CD4-positive, alpha-beta memory T cell (primary cell): ENCODE measurements around the gene MAP3K14. TPM values are rescaled to one million over a fixed set of nuclear protein-coding genes. Genes with fewer than 3 reads are reported as not detected.

Experiments used
- CTCF ChIA-PET: fragments of 350-600 bp; sonication (Branson Sonifier 250); formaldehyde crosslinking; loops from one replicate; lab custom pipeline; 2021; ENCODE audit warnings: inconsistent platforms; ENCODE audit not compliant: partially characterized antibody; lab: Charles Lee
- POLR2A ChIA-PET: fragments of 350-600 bp; sonication (Branson Sonifier 250); formaldehyde crosslinking; loops from one replicate; lab custom pipeline; 2021; ENCODE audit not compliant: partially characterized antibody; lab: Charles Lee
- DNase-seq, 5 donors: peaks; one replicate each; pipeline versions ENCODE4 v3.0.0 to v3.0.0-alpha.2; 2020 to 2022; ENCODE audit warnings: mixed read lengths in 1 of 5
- H3K27ac ChIP-seq: one replicate; pipeline ENCODE4 v1.7.0; 2013; ENCODE audit warnings: low read depth, low read length
- H3K27me3 ChIP-seq: 2 replicates; pipeline ENCODE4 v1.7.0; 2013; ENCODE audit warnings: mild to moderate bottlenecking, low read length, moderate library complexity; ENCODE audit not compliant: insufficient read depth
- H3K36me3 ChIP-seq: 2 replicates; pipeline ENCODE4 v1.7.0; 2013; ENCODE audit warnings: mild to moderate bottlenecking, low read length, moderate library complexity; ENCODE audit not compliant: insufficient read depth
- H3K4me1 ChIP-seq: 2 replicates; pipeline ENCODE4 v1.7.0; 2013; ENCODE audit warnings: mild to moderate bottlenecking, low read length, moderate library complexity; ENCODE audit not compliant: insufficient read depth
- H3K4me3 ChIP-seq, 2 donors: one replicate each; pipeline ENCODE4 v1.7.0; 2013; ENCODE audit warnings: low read length in 2 of 2, mild to moderate bottlenecking in 1 of 2
- H3K9me3 ChIP-seq, 2 donors: one replicate each; pipeline ENCODE4 v1.7.0; 2013; ENCODE audit warnings: low read length in 2 of 2, control low read depth in 1 of 2; ENCODE audit not compliant: control insufficient read depth in 1 of 2
- H3K27ac Mint-ChIP-seq, 7 donors: one replicate each; pipeline ENCODE4 v1.8.0; 2020 to 2021; ENCODE audit warnings: mixed read lengths in 7 of 7, mild to moderate bottlenecking in 6 of 7, inconsistent platforms in 3 of 7, moderate library complexity in 3 of 7
- H3K27me3 Mint-ChIP-seq, 2 donors: one replicate each; pipeline ENCODE4 v1.8.0; 2020 to 2021; ENCODE audit warnings: mixed read lengths in 2 of 2
- H3K36me3 Mint-ChIP-seq, 2 donors: one replicate each; pipeline ENCODE4 v1.8.0; 2020 to 2021; ENCODE audit warnings: mixed read lengths in 2 of 2, inconsistent platforms in 1 of 2, mild to moderate bottlenecking in 1 of 2
- H3K4me1 Mint-ChIP-seq, 4 donors: one replicate each; pipeline ENCODE4 v1.8.0; 2020 to 2021; ENCODE audit warnings: mixed read lengths in 4 of 4, mild to moderate bottlenecking in 1 of 4
- H3K4me3 Mint-ChIP-seq, 8 donors: one replicate each; pipeline ENCODE4 v1.8.0; 2020 to 2021; ENCODE audit warnings: mixed read lengths in 8 of 8, mild to moderate bottlenecking in 7 of 8, moderate library complexity in 6 of 8, inconsistent platforms in 3 of 8
- H3K9me3 Mint-ChIP-seq, 8 donors: one replicate each; pipeline ENCODE4 v1.8.0; 2020 to 2021; ENCODE audit warnings: mixed read lengths in 8 of 8, mild to moderate bottlenecking in 5 of 8, inconsistent platforms in 3 of 8, moderate library complexity in 1 of 8
- intact Hi-C: fragments of 100-400 bp; cut with micrococcal nuclease; formaldehyde crosslinking; loops from one replicate; pipeline ENCODE4 v1.15.1; 2023
- polyA plus RNA-seq, 2 donors: library from polyadenylated mRNA; unstranded; fragments of 300-500 nt; fragmentation: Illumina TruSeq; gene quantifications; one replicate each; pipeline ENCODE4 v1.2.3, GENCODE V29; 2021
- total RNA-seq, 2 experiments: library from RNA; stranded (reverse); gene quantifications; one replicate each; pipeline ENCODE4 v1.2.3, GENCODE V29; 2021

MAP3K14 gene
- total and polyA plus RNA-seq, 4 experiments from 2014 or later, result 2.3 to 49.3 (median 31.6) TPM

GRCh38 chr17:45357364-45357997 lies 40.7 kb upstream of the MAP3K14 start:
- no peaks in the 10 kb centered on the region for H3K36me3 ChIP-seq
- H3K27ac ChIP-seq, result no peak overlapping the region
- H3K27ac Mint-ChIP-seq, result no peak overlapping the region
- CTCF ChIA-PET, result interaction anchor here (0.9 to 1.7 kb wide), 5 partner anchors 12 to 142 kb away, joined by 3 to 4 read pairs (median 3); partner anchors contain the start of gene MAP3K14
- DNase-seq, result no peak
- no peak overlapping the region for H3K4me3 ChIP-seq
- no peaks in the 10 kb centered on the region for H3K27me3 ChIP-seq
- no peaks in the 10 kb centered on the region for H3K36me3 Mint-ChIP-seq
- no peaks in the 10 kb centered on the region for H3K9me3 ChIP-seq
- peaks cover 6 to 7% of the 10 kb centered on the region in 2 donors for H3K27me3 Mint-ChIP-seq
- POLR2A ChIA-PET, result no interaction called here
- H3K9me3 Mint-ChIP-seq, result peaks cover 0 to 3% (median 0%) of the 10 kb centered on the region in 8 donors
- H3K4me3 Mint-ChIP-seq, result no peak overlapping the region
- peaks cover 3 to 8% (median 4%) of the 10 kb centered on the region in 4 donors for H3K4me1 Mint-ChIP-seq
- peaks cover 5% of the 10 kb centered on the region for H3K4me1 ChIP-seq
- intact Hi-C loops, result no loop called here

DNA sequence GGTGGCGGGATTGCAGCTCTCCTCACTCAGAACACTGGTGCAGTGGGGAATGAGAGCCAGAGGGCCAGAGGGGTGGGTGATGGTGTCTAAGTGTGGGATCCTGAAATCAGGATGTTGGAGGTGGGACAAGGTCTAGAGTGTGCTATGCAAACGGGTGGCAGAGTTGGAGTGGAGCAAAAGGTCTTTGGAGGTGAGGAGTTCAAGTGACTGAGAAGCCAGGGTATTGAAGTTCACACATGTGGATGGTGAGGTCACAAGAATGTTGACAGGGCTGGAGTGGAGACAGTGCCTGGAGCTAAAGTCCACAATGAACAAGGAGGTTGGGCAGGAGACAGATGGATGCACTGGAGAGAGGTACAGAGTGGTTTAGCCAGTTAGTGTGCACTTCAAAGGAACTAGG lies 38.3 kb upstream of the MAP3K14 start:
- H3K27ac Mint-ChIP-seq, result peak overlapping the region in 1 of 7 donors; percentile 15
- no peaks in the 10 kb centered on the region for H3K9me3 ChIP-seq
- H3K36me3 Mint-ChIP-seq, result no peaks in the 10 kb centered on the region
- POLR2A ChIA-PET, result no interaction called here
- intact Hi-C loops, result no loop called here
- H3K27me3 Mint-ChIP-seq, result peaks cover 2 to 3% of the 10 kb centered on the region in 2 donors
- peaks cover 3 to 8% (median 4%) of the 10 kb centered on the region in 4 donors for H3K4me1 Mint-ChIP-seq
- no peak overlapping the region for H3K4me3 ChIP-seq
- DNase-seq, result no peak
- no peak overlapping the region for H3K4me3 Mint-ChIP-seq
- H3K36me3 ChIP-seq, result no peaks in the 10 kb centered on the region
- CTCF ChIA-PET, result interaction anchor here (0.7 kb wide), 1 partner anchor 136 kb away, joined by 3 read pairs; no protein-coding TSS in a partner anchor
- H3K27ac ChIP-seq, result no peak overlapping the region
- H3K27me3 ChIP-seq, result no peaks in the 10 kb centered on the region
- H3K9me3 Mint-ChIP-seq, result peaks cover 0 to 15% (median 10%) of the 10 kb centered on the region in 8 donors
- H3K4me1 ChIP-seq, result peaks cover 5% of the 10 kb centered on the region

DNA sequence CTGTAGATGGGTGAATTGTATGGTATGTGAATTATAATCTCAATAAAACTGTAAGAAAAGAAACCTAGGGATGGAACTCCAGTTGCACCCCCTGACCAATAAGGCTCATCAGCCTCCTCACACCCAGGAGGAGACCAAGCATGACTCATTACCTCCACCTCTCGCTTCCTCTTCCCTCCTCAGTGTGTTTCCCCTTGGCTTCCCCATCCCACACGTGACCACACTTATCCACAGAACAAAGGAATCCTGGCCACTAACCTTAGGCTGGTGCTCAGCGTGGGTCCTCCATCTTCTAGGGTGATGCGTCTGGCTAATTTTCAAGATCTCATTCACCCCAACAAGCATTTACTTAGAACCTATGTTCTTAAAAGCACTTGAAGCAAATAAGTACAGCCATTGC lies 36.2 kb upstream of the MAP3K14 start:
- Histone ChIP-seq H3K36me3 (no peaks in the 10 kb centered on the region), H3K27ac (no peak overlapping the region), H3K9me3 (no peaks in the 10 kb centered on the region), H3K4me3 (no peak overlapping the region), H3K4me1 (peaks cover 5% of the 10 kb centered on the region), H3K27me3 (no peaks in the 10 kb centered on the region)
- peaks cover 0 to 15% (median 10%) of the 10 kb centered on the region in 8 donors for H3K9me3 Mint-ChIP-seq
- H3K4me3 Mint-ChIP-seq, result no peak overlapping the region
- peaks cover 3 to 8% (median 4%) of the 10 kb centered on the region in 4 donors for H3K4me1 Mint-ChIP-seq
- intact Hi-C loops, result no loop called here
- H3K27me3 Mint-ChIP-seq, result peaks cover 2 to 3% of the 10 kb centered on the region in 2 donors
- peak overlapping the region in 1 of 7 donors; percentile 93 for H3K27ac Mint-ChIP-seq
- H3K36me3 Mint-ChIP-seq, result no peaks in the 10 kb centered on the region
- no peak for DNase-seq
- CTCF ChIA-PET, result no interaction called here
- POLR2A ChIA-PET, result interaction anchor here (0.8 kb wide), 1 partner anchor 34 kb away, joined by 3 read pairs; no protein-coding TSS in a partner anchor

- Histone ChIP-seq H3K4me1 (peaks cover 5% of the 10 kb centered on the region), H3K27me3 (no peaks in the 10 kb centered on the region), H3K4me3 (no peak overlapping the region), H3K27ac (no peak overlapping the region), H3K9me3 (no peaks in the 10 kb centered on the region), H3K36me3 (no peaks in the 10 kb centered on the region)
- Mint-ChIP-seq H3K9me3 (peaks cover 0 to 15% (median 10%) of the 10 kb centered on the region in 8 donors), H3K4me1 (peaks cover 3 to 8% (median 4%) of the 10 kb centered on the region in 4 donors), H3K27me3 (peaks cover 2 to 3% of the 10 kb centered on the region in 2 donors), H3K27ac (no peak overlapping the region), H3K36me3 (no peaks in the 10 kb centered on the region), H3K4me3 (no peak overlapping the region)
- ChIA-PET POLR2A (no interaction called here), CTCF (interaction anchor here (1.7 kb wide), 1 partner anchor 33 kb away, joined by 5 read pairs; no protein-coding TSS in a partner anchor)
- intact Hi-C loops, result no loop called here
- no peak for DNase-seq
These were observed 35.0 kb upstream of the MAP3K14 start for GRCh38 chr17:45351831-45352230.

GRCh38 chr17:45347444-45347843 lies 30.6 kb upstream of the MAP3K14 start:
- peaks cover 0 to 14% (median 8%) of the 10 kb centered on the region in 8 donors for H3K9me3 Mint-ChIP-seq
- CTCF ChIA-PET, result no interaction called here
- Histone ChIP-seq H3K4me3 (no peak overlapping the region), H3K27me3 (no peaks in the 10 kb centered on the region), H3K27ac (no peak overlapping the region), H3K9me3 (no peaks in the 10 kb centered on the region), H3K36me3 (no peaks in the 10 kb centered on the region), H3K4me1 (no peaks in the 10 kb centered on the region)
- H3K36me3 Mint-ChIP-seq, result no peaks in the 10 kb centered on the region
- POLR2A ChIA-PET, result no interaction called here
- no peaks in the 10 kb centered on the region for H3K4me1 Mint-ChIP-seq
- no peak overlapping the region for H3K4me3 Mint-ChIP-seq
- no peak overlapping the region for H3K27ac Mint-ChIP-seq
- H3K27me3 Mint-ChIP-seq, result no peaks in the 10 kb centered on the region
- DNase-seq, result no peak
- intact Hi-C loops, result no loop called here

DNA sequence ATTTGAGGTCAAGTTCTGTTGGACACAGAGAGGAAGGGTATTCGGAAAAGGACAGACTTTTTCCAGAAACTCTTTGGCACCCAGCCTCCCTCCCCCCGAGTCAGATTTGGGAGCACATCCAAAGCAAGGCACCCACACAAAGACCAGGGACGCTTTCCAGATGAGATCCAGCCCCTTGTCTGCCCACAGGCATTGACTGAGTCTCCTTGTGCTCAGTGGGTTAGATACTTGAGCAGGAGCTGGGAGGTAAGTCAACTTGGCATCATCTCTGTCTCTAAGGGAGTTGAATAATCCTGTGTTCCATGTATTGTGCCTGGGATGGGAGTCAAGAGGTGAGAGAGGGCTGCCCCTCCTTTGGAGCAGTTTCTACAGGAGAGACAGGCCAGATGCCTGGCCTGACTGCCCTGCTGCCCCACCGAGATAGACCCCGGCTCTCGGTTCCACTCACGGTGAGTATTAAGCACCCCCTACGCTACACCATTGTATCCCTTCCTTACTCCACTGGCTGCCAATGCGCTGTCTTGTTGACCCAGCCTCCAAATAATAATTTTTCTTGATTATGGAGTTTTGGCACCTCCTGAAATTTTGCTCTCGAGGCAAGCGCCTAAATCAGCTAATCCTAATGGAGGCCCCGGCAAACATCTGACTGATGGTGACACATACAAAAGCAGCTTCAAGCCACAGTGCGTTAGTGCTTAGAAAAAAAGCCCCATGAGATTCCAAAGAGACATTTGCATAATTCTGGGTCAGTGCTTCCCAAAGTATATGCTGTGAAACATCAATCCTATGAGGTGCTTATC lies 29.6 kb upstream of the MAP3K14 start:
- no peak overlapping the region for H3K27ac Mint-ChIP-seq
- intact Hi-C loops, result no loop called here
- POLR2A ChIA-PET, result no interaction called here

DNA sequence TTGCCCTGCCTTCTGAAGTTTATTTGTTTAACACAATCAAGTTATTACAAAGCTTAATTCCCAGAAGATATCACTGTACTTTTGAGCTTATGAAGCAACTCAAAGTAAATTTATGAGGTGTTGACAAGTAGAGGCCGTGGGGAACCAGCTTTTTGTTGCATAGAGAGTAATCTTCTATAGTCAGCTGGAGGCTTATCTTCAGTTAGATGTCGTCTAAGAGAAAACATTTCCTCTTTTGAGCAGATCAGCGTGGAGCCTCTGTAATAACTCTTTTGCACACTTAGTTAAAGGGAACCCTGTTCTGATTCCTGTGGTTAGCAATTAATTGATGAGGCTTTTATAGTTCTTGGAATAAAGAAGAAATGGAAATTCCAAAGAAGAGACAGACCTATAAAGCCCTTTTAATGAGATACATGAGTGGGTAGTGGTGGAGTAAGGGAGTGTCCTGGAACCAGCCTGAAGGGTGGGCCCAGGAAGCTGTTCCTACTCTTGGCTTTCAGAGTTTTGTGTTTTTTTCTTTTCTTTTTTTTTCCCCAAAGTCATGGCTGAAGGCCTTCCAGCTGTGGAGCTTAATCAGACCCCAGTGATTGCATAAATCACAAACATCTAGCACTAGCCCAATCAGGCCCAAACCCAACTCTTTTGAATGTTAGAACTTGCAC lies 28.9 kb upstream of the MAP3K14 start:
- Histone ChIP-seq H3K9me3 (no peaks in the 10 kb centered on the region), H3K4me3 (no peak overlapping the region), H3K27me3 (no peaks in the 10 kb centered on the region), H3K36me3 (no peaks in the 10 kb centered on the region), H3K27ac (no peak overlapping the region), H3K4me1 (no peaks in the 10 kb centered on the region)
- Mint-ChIP-seq H3K36me3 (no peaks in the 10 kb centered on the region), H3K27ac (no peak overlapping the region), H3K4me1 (no peaks in the 10 kb centered on the region), H3K9me3 (peaks cover 0 to 2% (median 0%) of the 10 kb centered on the region in 8 donors), H3K4me3 (no peak overlapping the region), H3K27me3 (no peaks in the 10 kb centered on the region)
- intact Hi-C loops, result no loop called here
- no peak for DNase-seq
- ChIA-PET POLR2A (no interaction called here), CTCF (interaction anchor here (0.5 to 1.0 kb wide), 3 partner anchors 47 to 867 kb away, joined by 3 read pairs; no protein-coding TSS in a partner anchor)

More for the DNA sequence above, 29.6 kb upstream of the MAP3K14 start:
- peaks cover 0 to 5% (median 1%) of the 10 kb centered on the region in 8 donors for H3K9me3 Mint-ChIP-seq
- no peaks in the 10 kb centered on the region for H3K4me1 Mint-ChIP-seq
- CTCF ChIA-PET, result no interaction called here
- H3K27ac ChIP-seq, result no peak overlapping the region
- no peaks in the 10 kb centered on the region for H3K27me3 Mint-ChIP-seq
- no peaks in the 10 kb centered on the region for H3K27me3 ChIP-seq
- no peaks in the 10 kb centered on the region for H3K4me1 ChIP-seq
- no peak for DNase-seq
- no peak overlapping the region for H3K4me3 ChIP-seq
- no peak overlapping the region for H3K4me3 Mint-ChIP-seq
- no peaks in the 10 kb centered on the region for H3K9me3 ChIP-seq
- H3K36me3 Mint-ChIP-seq, result no peaks in the 10 kb centered on the region
- H3K36me3 ChIP-seq, result no peaks in the 10 kb centered on the region
